CD4-positive, CD25-positive, alpha-beta regulatory T cell (primary cell): ENCODE measurements around the gene PRR23B. TPM values are rescaled to one million over a fixed set of nuclear protein-coding genes. Genes with fewer than 3 reads are reported as not detected.

Experiments used
- ATAC-seq, 2 donors: fragments of 150-1000 bp; cut with Tn5 transposase; one replicate each; pipeline ENCODE4 v1.10.0; 2021; ENCODE audit warnings: low read depth in 2 of 2, moderate number of reproducible peaks in 2 of 2, moderate library complexity in 1 of 2
- DNase-seq, 3 donors: peaks; one replicate each; pipeline versions ENCODE4 v3.0.0 to v3.0.0-alpha.2; 2012 to 2022; ENCODE audit warnings: mixed read lengths in 1 of 3
- H3K27ac ChIP-seq: one replicate; pipeline ENCODE4 v1.7.0; 2013; ENCODE audit warnings: mild to moderate bottlenecking, low read length; ENCODE audit not compliant: insufficient read depth, poor library complexity, severe bottlenecking
- H3K27me3 ChIP-seq: one replicate; pipeline ENCODE4 v1.7.0; 2013; ENCODE audit warnings: low read length; ENCODE audit not compliant: control insufficient read depth, insufficient read depth
- H3K36me3 ChIP-seq: one replicate; pipeline ENCODE4 v1.7.0; 2013; ENCODE audit warnings: mild to moderate bottlenecking, low read length, moderate library complexity; ENCODE audit not compliant: control insufficient read depth, insufficient read depth
- H3K4me1 ChIP-seq: 2 replicates; pipeline ENCODE4 v1.7.0; 2013; ENCODE audit warnings: mild to moderate bottlenecking, low read length; ENCODE audit not compliant: insufficient read depth, control insufficient read depth, poor library complexity, severe bottlenecking
- H3K4me3 ChIP-seq: one replicate; pipeline ENCODE4 v1.7.0; 2013; ENCODE audit warnings: low read depth, mild to moderate bottlenecking, low read length, moderate library complexity
- H3K9me3 ChIP-seq, 2 experiments: 1 replicate in 1 of 2; 2 replicates in 1 of 2; pipeline ENCODE4 v1.7.0; 2013; ENCODE audit warnings: low read length in 2 of 2, mild to moderate bottlenecking in 1 of 2, moderate library complexity in 1 of 2; ENCODE audit not compliant: control insufficient read depth in 2 of 2
- H3K27ac Mint-ChIP-seq, 3 donors: one replicate each; pipeline ENCODE4 v1.8.0; 2020 to 2022; ENCODE audit warnings: mild to moderate bottlenecking in 3 of 3, mixed read lengths in 3 of 3, moderate library complexity in 2 of 3
- H3K27me3 Mint-ChIP-seq: one replicate; pipeline ENCODE4 v1.8.0; 2022; ENCODE audit warnings: mild to moderate bottlenecking, mixed read lengths
- H3K36me3 Mint-ChIP-seq: one replicate; pipeline ENCODE4 v1.8.0; 2020; ENCODE audit warnings: mixed read lengths
- H3K4me1 Mint-ChIP-seq, 4 donors: one replicate each; pipeline ENCODE4 v1.8.0; 2020 to 2022; ENCODE audit warnings: mixed read lengths in 4 of 4, mild to moderate bottlenecking in 1 of 4
- H3K4me3 Mint-ChIP-seq, 4 donors: one replicate each; pipeline ENCODE4 v1.8.0; 2020 to 2022; ENCODE audit warnings: mild to moderate bottlenecking in 4 of 4, mixed read lengths in 4 of 4, moderate library complexity in 3 of 4
- H3K9me3 Mint-ChIP-seq, 7 donors: one replicate each; pipeline ENCODE4 v1.8.0; 2020 to 2022; ENCODE audit warnings: mixed read lengths in 7 of 7, mild to moderate bottlenecking in 3 of 7, moderate library complexity in 2 of 7
- polyA plus RNA-seq, 4 donors: library from polyadenylated mRNA; unstranded; fragments of 300-500 nt; fragmentation: Illumina TruSeq; gene quantifications; one replicate each; pipeline ENCODE4 v1.2.3, GENCODE V29; 2021
- total RNA-seq: library from RNA; stranded (reverse); gene quantifications from one replicate; pipeline ENCODE4 v1.2.3, GENCODE V29; 2022

Gene PRR23B
- total and polyA plus RNA-seq, 5 donors from 2014 or later = not detected

GRCh38 chr3:138987181-138987580 is 33.5 kb downstream of the PRR23B start:
- ATAC-seq (no peak), DNase-seq (no peak)
- Mint-ChIP-seq H3K27ac (no peak overlapping the region), H3K4me3 (no peak overlapping the region), H3K9me3 (peaks cover 0 to 2% (median 0%) of the 10 kb centered on the region in 7 donors), H3K4me1 (no peaks in the 10 kb centered on the region), H3K36me3 (no peaks in the 10 kb centered on the region), H3K27me3 (peaks cover 5% of the 10 kb centered on the region)
- Histone ChIP-seq H3K27ac (no peak overlapping the region), H3K36me3 (no peaks in the 10 kb centered on the region), H3K4me3 (no peak overlapping the region), H3K4me1 (no peaks in the 10 kb centered on the region), H3K9me3 (no peaks in the 10 kb centered on the region), H3K27me3 (no peaks in the 10 kb centered on the region)

GRCh38 chr3:138985932-138986331 is 34.8 kb downstream of the PRR23B start:
- H3K9me3 ChIP-seq = no peaks in the 10 kb centered on the region
- no peaks in the 10 kb centered on the region for H3K27me3 ChIP-seq
- H3K27ac Mint-ChIP-seq = no peak overlapping the region
- no peaks in the 10 kb centered on the region for H3K36me3 ChIP-seq
- H3K4me1 ChIP-seq = no peaks in the 10 kb centered on the region
- no peaks in the 10 kb centered on the region for H3K4me1 Mint-ChIP-seq
- H3K4me3 ChIP-seq = no peak overlapping the region
- no peak overlapping the region for H3K4me3 Mint-ChIP-seq
- H3K27me3 Mint-ChIP-seq = peaks cover 3% of the 10 kb centered on the region
- no peak for DNase-seq
- no peak for ATAC-seq
- no peak overlapping the region for H3K27ac ChIP-seq
- no peaks in the 10 kb centered on the region for H3K36me3 Mint-ChIP-seq
- H3K9me3 Mint-ChIP-seq = peaks cover 0 to 2% (median 0%) of the 10 kb centered on the region in 7 donors

- DNase-seq = no peak
- no peak for ATAC-seq
- Histone ChIP-seq H3K27ac (no peak overlapping the region), H3K4me1 (no peaks in the 10 kb centered on the region), H3K9me3 (no peaks in the 10 kb centered on the region), H3K27me3 (no peaks in the 10 kb centered on the region), H3K4me3 (no peak overlapping the region), H3K36me3 (no peaks in the 10 kb centered on the region)
- peaks cover 4% of the 10 kb centered on the region for H3K27me3 Mint-ChIP-seq
- no peak overlapping the region for H3K27ac Mint-ChIP-seq
- H3K9me3 Mint-ChIP-seq = peaks cover 0 to 2% (median 0%) of the 10 kb centered on the region in 7 donors
- no peak overlapping the region for H3K4me3 Mint-ChIP-seq
- no peaks in the 10 kb centered on the region for H3K4me1 Mint-ChIP-seq
- H3K36me3 Mint-ChIP-seq = no peaks in the 10 kb centered on the region
Observed at GRCh38 chr3:138984816-138985215, 35.9 kb downstream of the PRR23B start.

- H3K4me3 Mint-ChIP-seq = no peak overlapping the region
- no peaks in the 10 kb centered on the region for H3K27me3 ChIP-seq
Observed at GRCh38 chr3:138976047-138976446, 44.7 kb downstream of the PRR23B start.

GRCh38 chr3:138975351-138975750 is 45.4 kb downstream of the PRR23B start:
- H3K4me3 Mint-ChIP-seq = no peak overlapping the region

More at GRCh38 chr3:138976047-138976446, 44.7 kb downstream of the PRR23B start:
- no peak overlapping the region for H3K4me3 ChIP-seq
- Mint-ChIP-seq H3K27ac (no peak overlapping the region), H3K36me3 (no peaks in the 10 kb centered on the region), H3K4me1 (no peaks in the 10 kb centered on the region), H3K27me3 (peaks cover 10% of the 10 kb centered on the region), H3K9me3 (peaks cover 0 to 3% (median 0%) of the 10 kb centered on the region in 7 donors)
- DNase-seq (no peak), ATAC-seq (no peak)
- no peaks in the 10 kb centered on the region for H3K9me3 ChIP-seq
- no peaks in the 10 kb centered on the region for H3K36me3 ChIP-seq
- H3K4me1 ChIP-seq = no peaks in the 10 kb centered on the region
- H3K27ac ChIP-seq = no peak overlapping the region

GRCh38 chr3:138974462-138974861 is 46.3 kb downstream of the PRR23B start:
- H3K9me3 Mint-ChIP-seq = peaks cover 0 to 3% (median 0%) of the 10 kb centered on the region in 7 donors
- H3K4me1 Mint-ChIP-seq = no peaks in the 10 kb centered on the region
- peaks cover 12% of the 10 kb centered on the region for H3K27me3 Mint-ChIP-seq
- no peaks in the 10 kb centered on the region for H3K36me3 Mint-ChIP-seq
- H3K27me3 ChIP-seq = no peaks in the 10 kb centered on the region
- DNase-seq = no peak
- no peak overlapping the region for H3K27ac ChIP-seq
- no peak overlapping the region for H3K4me3 ChIP-seq
- ATAC-seq = no peak
- no peaks in the 10 kb centered on the region for H3K4me1 ChIP-seq
- no peak overlapping the region for H3K27ac Mint-ChIP-seq
- no peak overlapping the region for H3K4me3 Mint-ChIP-seq
- no peaks in the 10 kb centered on the region for H3K36me3 ChIP-seq
- H3K9me3 ChIP-seq = no peaks in the 10 kb centered on the region

More at GRCh38 chr3:138975351-138975750, 45.4 kb downstream of the PRR23B start:
- no peaks in the 10 kb centered on the region for H3K4me1 Mint-ChIP-seq
- Histone ChIP-seq H3K4me1 (no peaks in the 10 kb centered on the region), H3K9me3 (no peaks in the 10 kb centered on the region), H3K27me3 (no peaks in the 10 kb centered on the region), H3K4me3 (no peak overlapping the region), H3K27ac (no peak overlapping the region), H3K36me3 (no peaks in the 10 kb centered on the region)
- no peak for DNase-seq
- no peaks in the 10 kb centered on the region for H3K36me3 Mint-ChIP-seq
- no peak overlapping the region for H3K27ac Mint-ChIP-seq
- peaks cover 0 to 3% (median 0%) of the 10 kb centered on the region in 7 donors for H3K9me3 Mint-ChIP-seq
- ATAC-seq = no peak
- peaks cover 9% of the 10 kb centered on the region for H3K27me3 Mint-ChIP-seq

GRCh38 chr3:138972941-138973340 is 47.8 kb downstream of the PRR23B start:
- Mint-ChIP-seq H3K4me1 (no peaks in the 10 kb centered on the region), H3K27ac (no peak overlapping the region), H3K9me3 (peaks cover 0 to 4% (median 0%) of the 10 kb centered on the region in 7 donors), H3K27me3 (peaks cover 12% of the 10 kb centered on the region), H3K36me3 (no peaks in the 10 kb centered on the region), H3K4me3 (no peak overlapping the region)
- no peak for DNase-seq
- Histone ChIP-seq H3K27ac (no peak overlapping the region), H3K36me3 (no peaks in the 10 kb centered on the region), H3K4me3 (no peak overlapping the region), H3K9me3 (no peaks in the 10 kb centered on the region), H3K4me1 (no peaks in the 10 kb centered on the region), H3K27me3 (no peaks in the 10 kb centered on the region)
- ATAC-seq = no peak

- no peaks in the 10 kb centered on the region for H3K4me1 ChIP-seq
- Mint-ChIP-seq H3K9me3 (peaks cover 0 to 5% (median 0%) of the 10 kb centered on the region in 7 donors), H3K27me3 (peaks cover 12% of the 10 kb centered on the region), H3K27ac (no peak overlapping the region), H3K36me3 (no peaks in the 10 kb centered on the region), H3K4me1 (no peaks in the 10 kb centered on the region), H3K4me3 (no peak overlapping the region)
- no peaks in the 10 kb centered on the region for H3K36me3 ChIP-seq
- H3K4me3 ChIP-seq = no peak overlapping the region
- no peaks in the 10 kb centered on the region for H3K27me3 ChIP-seq
- no peaks in the 10 kb centered on the region for H3K9me3 ChIP-seq
- no peak overlapping the region for H3K27ac ChIP-seq
- DNase-seq = no peak
- ATAC-seq = no peak
Observed at GRCh38 chr3:138971766-138972320, 48.9 kb downstream of the PRR23B start.
